ENCODE measurements around the gene ALCAM.

DNA sequence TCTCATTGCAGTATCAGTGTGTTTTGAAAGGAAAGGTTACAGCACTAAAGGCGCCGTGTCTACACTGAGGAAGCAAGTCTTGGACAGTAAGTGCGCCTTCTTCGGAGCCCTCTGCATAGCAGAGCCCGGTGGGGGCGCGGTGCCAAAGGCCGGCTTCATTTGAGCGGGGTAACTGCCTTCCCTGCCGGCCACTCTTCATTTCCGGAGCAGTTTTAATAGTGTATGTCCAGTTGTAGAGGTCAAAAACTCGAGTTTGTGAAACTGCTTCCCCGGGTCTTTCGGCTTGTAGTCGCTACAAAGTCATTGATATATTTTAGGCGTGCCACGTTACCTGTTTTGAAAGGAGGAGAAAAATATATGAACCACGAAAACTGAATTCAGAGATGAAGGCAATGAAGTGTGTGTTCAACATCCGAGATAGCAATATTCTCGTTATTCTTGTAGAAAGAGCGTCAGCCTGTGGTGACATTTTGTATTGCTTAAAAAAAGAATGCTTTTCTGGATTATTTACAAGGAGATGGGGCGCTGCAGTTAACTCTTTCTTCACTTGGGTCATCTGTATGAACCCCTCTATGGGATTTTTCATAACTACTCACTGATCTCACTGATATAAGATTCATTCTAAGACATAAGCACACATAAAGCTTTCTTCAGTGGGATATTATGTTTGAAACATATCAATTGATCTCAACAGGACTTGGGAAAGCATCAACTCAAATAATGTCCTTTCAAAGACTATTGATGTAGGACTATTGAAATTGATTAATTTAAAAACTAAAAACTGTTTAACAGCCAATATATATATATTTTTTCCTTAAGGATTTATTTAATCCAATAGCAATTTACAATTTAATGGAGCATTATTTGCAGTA lies 3.0 kb downstream of the ALCAM start:
- TF ChIP-seq, protein P1, sequence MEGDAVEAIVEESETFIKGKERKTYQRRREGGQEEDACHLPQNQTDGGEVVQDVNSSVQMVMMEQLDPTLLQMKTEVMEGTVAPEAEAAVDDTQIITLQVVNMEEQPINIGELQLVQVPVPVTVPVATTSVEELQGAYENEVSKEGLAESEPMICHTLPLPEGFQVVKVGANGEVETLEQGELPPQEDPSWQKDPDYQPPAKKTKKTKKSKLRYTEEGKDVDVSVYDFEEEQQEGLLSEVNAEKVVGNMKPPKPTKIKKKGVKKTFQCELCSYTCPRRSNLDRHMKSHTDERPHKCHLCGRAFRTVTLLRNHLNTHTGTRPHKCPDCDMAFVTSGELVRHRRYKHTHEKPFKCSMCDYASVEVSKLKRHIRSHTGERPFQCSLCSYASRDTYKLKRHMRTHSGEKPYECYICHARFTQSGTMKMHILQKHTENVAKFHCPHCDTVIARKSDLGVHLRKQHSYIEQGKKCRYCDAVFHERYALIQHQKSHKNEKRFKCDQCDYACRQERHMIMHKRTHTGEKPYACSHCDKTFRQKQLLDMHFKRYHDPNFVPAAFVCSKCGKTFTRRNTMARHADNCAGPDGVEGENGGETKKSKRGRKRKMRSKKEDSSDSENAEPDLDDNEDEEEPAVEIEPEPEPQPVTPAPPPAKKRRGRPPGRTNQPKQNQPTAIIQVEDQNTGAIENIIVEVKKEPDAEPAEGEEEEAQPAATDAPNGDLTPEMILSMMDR (conservative IDR thresholded peaks at IDR 0.05; ENCODE audit: low read length) = peak; percentile 91
- TF ChIP-seq EZH2phosphoT487 (IDR thresholded peaks at IDR 0.05; ENCODE audit: borderline replicate concordance, low read depth, low read length) = no peak

Measured in OCI-LY7 (cell line).